H9 (cell line): ENCODE measurements around the gene TRAPPC2L. TPM values are rescaled to one million over a fixed set of nuclear protein-coding genes. Genes with fewer than 3 reads are reported as not detected.

Experiments
- DNase-seq: peaks from one replicate; pipeline ENCODE4 v3.0.0-alpha.2; 2017
- H2AFZ ChIP-seq: one replicate; pipeline ENCODE4 v1.6.1; 2013; ENCODE audit warnings: mild to moderate bottlenecking, low read length, control low read depth, moderate library complexity
- H2AK5ac ChIP-seq: 2 replicates; pipeline ENCODE4 v1.6.1; 2013; ENCODE audit warnings: low read length, control low read depth, mixed read lengths; ENCODE audit not compliant: insufficient read length
- H2BK120ac ChIP-seq: one replicate; pipeline ENCODE4 v1.6.1; 2013; ENCODE audit warnings: low read depth, mild to moderate bottlenecking, low read length, control low read depth, inconsistent platforms; ENCODE audit not compliant: poor library complexity, severe bottlenecking
- H2BK12ac ChIP-seq: 2 replicates; pipeline ENCODE4 v1.6.1; 2013; ENCODE audit warnings: low read length, control low read depth, mixed read lengths, low read depth; ENCODE audit not compliant: insufficient read length
- H2BK15ac ChIP-seq: 2 replicates; pipeline ENCODE4 v1.6.1; 2013; ENCODE audit warnings: low read depth, low read length, control low read depth
- H2BK20ac ChIP-seq: one replicate; pipeline ENCODE4 v1.6.1; 2013; ENCODE audit warnings: low read depth, mild to moderate bottlenecking, low read length, control low read depth, inconsistent platforms; ENCODE audit not compliant: poor library complexity, severe bottlenecking
- H2BK5ac ChIP-seq: 2 replicates; pipeline ENCODE4 v1.6.1; 2013; ENCODE audit warnings: low read length, control low read depth, mixed read lengths; ENCODE audit not compliant: insufficient read length
- H3K14ac ChIP-seq: 2 replicates; pipeline ENCODE4 v1.6.1; 2013; ENCODE audit warnings: low read length, control low read depth; ENCODE audit not compliant: insufficient read depth
- H3K18ac ChIP-seq: 2 replicates; pipeline ENCODE4 v1.6.1; 2013; ENCODE audit warnings: low read depth, mild to moderate bottlenecking, mixed read lengths, low read length, control low read depth; ENCODE audit not compliant: insufficient read length
- H3K23ac ChIP-seq: 2 replicates; pipeline ENCODE4 v1.6.1; 2013; ENCODE audit warnings: low read length, control low read depth, mixed read lengths, low read depth; ENCODE audit not compliant: insufficient read length
- H3K23me2 ChIP-seq: 2 replicates; pipeline ENCODE4 v1.6.1; 2013; ENCODE audit warnings: low read depth, mild to moderate bottlenecking, mixed read lengths, low read length, control low read depth; ENCODE audit not compliant: insufficient read length, poor library complexity, severe bottlenecking
- H3K27ac ChIP-seq: 2 replicates; pipeline ENCODE4 v1.5.1; 2013; ENCODE audit warnings: low read length, control low read depth, mixed read lengths, low read depth; ENCODE audit not compliant: insufficient read length
- H3K27me3 ChIP-seq: 2 replicates; pipeline ENCODE4 v1.6.1; 2013; ENCODE audit warnings: low read length, control low read depth, inconsistent platforms; ENCODE audit not compliant: insufficient read depth
- H3K4ac ChIP-seq: 2 replicates; pipeline ENCODE4 v1.6.1; 2013; ENCODE audit warnings: low read depth, mild to moderate bottlenecking, control low read depth, inconsistent platforms, low read length, moderate library complexity
- H3K4me1 ChIP-seq: 2 replicates; pipeline ENCODE4 v1.6.1; 2013; ENCODE audit warnings: low read length, control low read depth, inconsistent platforms; ENCODE audit not compliant: insufficient read depth
- H3K4me2 ChIP-seq: 2 replicates; pipeline ENCODE4 v1.6.1; 2013; ENCODE audit warnings: low read length, control low read depth, mixed read lengths; ENCODE audit not compliant: insufficient read length, insufficient read depth
- H3K56ac ChIP-seq: 2 replicates; pipeline ENCODE4 v1.6.1; 2013; ENCODE audit warnings: low read depth, mild to moderate bottlenecking, mixed read lengths, low read length, control low read depth; ENCODE audit not compliant: insufficient read length
- H3K79me1 ChIP-seq: 2 replicates; pipeline ENCODE4 v1.6.1; 2013; ENCODE audit warnings: low read depth, mild to moderate bottlenecking, moderate library complexity, low read length, control low read depth, inconsistent platforms; ENCODE audit not compliant: insufficient read depth, poor library complexity, severe bottlenecking
- H3K79me2 ChIP-seq: 2 replicates; pipeline ENCODE4 v1.6.1; 2013; ENCODE audit warnings: low read length, control low read depth, inconsistent platforms; ENCODE audit not compliant: insufficient read depth
- H3K9ac ChIP-seq: 2 replicates; pipeline ENCODE4 v1.6.1; 2013; ENCODE audit warnings: low read length, control low read depth, mixed read lengths; ENCODE audit not compliant: insufficient read length; ENCODE audit errors: extremely low read depth
- H3K9me3 ChIP-seq: one replicate; pipeline ENCODE4 v1.6.1; 2013; ENCODE audit warnings: low read depth, low read length, inconsistent platforms; ENCODE audit not compliant: control insufficient read depth
- H3T11ph ChIP-seq: one replicate; pipeline ENCODE4 v1.6.1; 2013; ENCODE audit warnings: mild to moderate bottlenecking, low read length, control low read depth, inconsistent platforms
- H4K20me1 ChIP-seq: one replicate; pipeline ENCODE4 v1.6.1; 2013; ENCODE audit not compliant: control insufficient read depth, insufficient read length, insufficient read depth
- H4K5ac ChIP-seq: 2 replicates; pipeline ENCODE4 v1.6.1; 2013; ENCODE audit warnings: low read depth, mild to moderate bottlenecking, mixed read lengths, low read length, control low read depth; ENCODE audit not compliant: insufficient read length
- H4K8ac ChIP-seq: replicated peaks from 2 replicates; pipeline ENCODE4 v1.6.1; 2013; ENCODE audit warnings: low read length, control low read depth, mixed read lengths, low read depth; ENCODE audit not compliant: insufficient read length
- H4K91ac ChIP-seq: 2 replicates; pipeline ENCODE4 v1.6.1; 2013; ENCODE audit warnings: low read depth, mild to moderate bottlenecking, moderate library complexity, mixed read lengths, low read length, control low read depth; ENCODE audit not compliant: insufficient read length
- H3K27ac Mint-ChIP-seq, 3 experiments: 2 replicates in 2 of 3; 3 replicates in 1 of 3; pipeline ENCODE4 v1.8.0; 2020 to 2021; ENCODE audit warnings: mixed read lengths in 3 of 3, mild to moderate bottlenecking in 1 of 3, moderate library complexity in 1 of 3
- H3K27me3 Mint-ChIP-seq: 2 replicates; pipeline ENCODE4 v1.8.0; 2021; ENCODE audit warnings: low read depth, mild to moderate bottlenecking, moderate library complexity, mixed read lengths
- H3K36me3 Mint-ChIP-seq, 3 experiments: 2 replicates in 2 of 3; 3 replicates in 1 of 3; pipeline ENCODE4 v1.8.0; 2020 to 2021; ENCODE audit warnings: low read depth in 3 of 3, mixed read lengths in 3 of 3; ENCODE audit not compliant: insufficient read depth in 1 of 3
- H3K4me1 Mint-ChIP-seq, 2 experiments: 2 replicates each; pipeline ENCODE4 v1.8.0; 2020; ENCODE audit warnings: mixed read lengths in 2 of 2
- H3K4me3 Mint-ChIP-seq, 2 experiments: 2 replicates in 1 of 2; 3 replicates in 1 of 2; pipeline ENCODE4 v1.8.0; 2020 to 2021; ENCODE audit warnings: mild to moderate bottlenecking in 2 of 2, mixed read lengths in 2 of 2, moderate library complexity in 1 of 2
- H3K9me3 Mint-ChIP-seq, 2 experiments: 2 replicates in 1 of 2; 3 replicates in 1 of 2; pipeline ENCODE4 v1.8.0; 2020; ENCODE audit warnings: mild to moderate bottlenecking in 2 of 2, mixed read lengths in 2 of 2, moderate library complexity in 1 of 2
- WGBS: extraction: QIAGEN DNeasy Blood & Tissue Kit; methylation state at CpG from one replicate; pipeline ENCODE4 v1.1.7; 2013; ENCODE audit warnings: missing lambda C conversion rate, low lambda C conversion rate, mixed read lengths; ENCODE audit not compliant: insufficient read length; ENCODE audit errors: extremely low coverage; 5-methylcytosine and 5-hydroxymethylcytosine counted together
- total RNA-seq: library from RNA; stranded (reverse); gene quantifications from 2 replicates; pipeline ENCODE4 v1.2.1, GENCODE V29; 2021
- TF ChIP-seq, protein P1 (sequence below): fragments of 200-600 bp; sonication (generic); conservative IDR thresholded peaks from 3 replicates; pipeline ENCODE4 v1.8.0; 2021; ENCODE audit warnings: antibody characterized with exemption, mild to moderate bottlenecking

The TRAPPC2L gene
- total RNA-seq, 1 experiment from 2014 or later: 90.3 TPM

DNA sequence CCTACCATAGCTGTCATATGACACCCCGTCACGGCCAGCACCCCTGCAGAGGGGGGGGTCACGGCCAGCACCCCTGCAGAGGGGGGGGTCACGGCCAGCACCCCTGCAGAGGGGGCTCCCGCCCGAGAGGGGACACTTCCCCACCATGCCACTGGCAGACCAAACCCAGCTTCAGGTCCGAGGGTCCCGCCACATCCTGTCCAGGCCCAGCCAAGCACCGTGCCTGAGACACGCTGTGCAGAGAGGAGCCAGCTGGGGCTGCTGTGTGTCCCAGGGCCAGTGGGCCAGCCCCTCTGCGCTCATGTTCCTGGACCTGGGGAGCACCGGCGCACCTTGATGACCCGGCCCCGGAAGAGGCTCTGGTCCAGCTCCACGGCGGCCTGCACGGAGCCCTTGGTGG lies 7.6 kb downstream of the TRAPPC2L start:
- no peak for DNase-seq
- no peak overlapping the region for H3K4me3 Mint-ChIP-seq
- Histone ChIP-seq H3K79me1 (no peaks in the 10 kb centered on the region), H3K18ac (no peak overlapping the region), H3K27ac (no peak overlapping the region), H3K56ac (no peak overlapping the region), H4K5ac (no peak overlapping the region), H3T11ph (no peak overlapping the region), H3K27me3 (no peaks in the 10 kb centered on the region), H2AK5ac (no peak overlapping the region), H4K8ac (no peak overlapping the region), H3K9ac (no peak overlapping the region), H3K4ac (no peak overlapping the region), H4K20me1 (no peaks in the 10 kb centered on the region), H3K4me2 (no peak overlapping the region), H3K14ac (no peak overlapping the region), H4K91ac (no peak overlapping the region), H2BK20ac (no peak overlapping the region), H2BK12ac (no peak overlapping the region), H2BK5ac (no peak overlapping the region), H3K23me2 (no peaks in the 10 kb centered on the region), H2BK15ac (no peak overlapping the region), H3K9me3 (no peaks in the 10 kb centered on the region), H2AFZ (no peak overlapping the region), H3K79me2 (no peaks in the 10 kb centered on the region), H3K4me1 (no peaks in the 10 kb centered on the region), H3K23ac (no peak overlapping the region), H2BK120ac (no peak overlapping the region)
- no peaks in the 10 kb centered on the region; a peak in 1 of 5 replicates for H3K9me3 Mint-ChIP-seq
- no CpG with 5 or more reads among the region's 18 CpGs for WGBS
- H3K36me3 Mint-ChIP-seq: peaks cover 8 to 17% (median 11%) of the 10 kb centered on the region in 3 experiments; a peak in 6 of 7 replicates
- no peaks in the 10 kb centered on the region for H3K4me1 Mint-ChIP-seq
- H3K27ac Mint-ChIP-seq: no peak overlapping the region
- TF ChIP-seq, protein P1, sequence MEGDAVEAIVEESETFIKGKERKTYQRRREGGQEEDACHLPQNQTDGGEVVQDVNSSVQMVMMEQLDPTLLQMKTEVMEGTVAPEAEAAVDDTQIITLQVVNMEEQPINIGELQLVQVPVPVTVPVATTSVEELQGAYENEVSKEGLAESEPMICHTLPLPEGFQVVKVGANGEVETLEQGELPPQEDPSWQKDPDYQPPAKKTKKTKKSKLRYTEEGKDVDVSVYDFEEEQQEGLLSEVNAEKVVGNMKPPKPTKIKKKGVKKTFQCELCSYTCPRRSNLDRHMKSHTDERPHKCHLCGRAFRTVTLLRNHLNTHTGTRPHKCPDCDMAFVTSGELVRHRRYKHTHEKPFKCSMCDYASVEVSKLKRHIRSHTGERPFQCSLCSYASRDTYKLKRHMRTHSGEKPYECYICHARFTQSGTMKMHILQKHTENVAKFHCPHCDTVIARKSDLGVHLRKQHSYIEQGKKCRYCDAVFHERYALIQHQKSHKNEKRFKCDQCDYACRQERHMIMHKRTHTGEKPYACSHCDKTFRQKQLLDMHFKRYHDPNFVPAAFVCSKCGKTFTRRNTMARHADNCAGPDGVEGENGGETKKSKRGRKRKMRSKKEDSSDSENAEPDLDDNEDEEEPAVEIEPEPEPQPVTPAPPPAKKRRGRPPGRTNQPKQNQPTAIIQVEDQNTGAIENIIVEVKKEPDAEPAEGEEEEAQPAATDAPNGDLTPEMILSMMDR: no peak
- H3K27me3 Mint-ChIP-seq: peaks cover 4% of the 10 kb centered on the region
